Activated CD4-positive, alpha-beta T cell treated with anti-CD3 and anti-CD28 coated beads for 48 hours (primary cell): Measurements from ENCODE around the gene RCOR1.
"Not testable (repeated sequence)": the region's sequence is repeated elsewhere in the genome, so short reads cannot be mapped to it uniquely, and the experiment has no call there.

Experiments
- DNase-seq: peaks from one replicate; pipeline ENCODE4 v3.0.0-alpha.2; 2020

Gene RCOR1

GRCh38 chr14:102591944-102592762 is at the start of gene RCOR1:
Gene RCOR1 (plus strand): TSS chr14:102592649. CDS start chr14:102592887, 238 bp downstream.
- DNase-seq: peak; percentile 99

GRCh38 chr14:102544046-102544746 is 48.3 kb upstream of the RCOR1 start:
- DNase-seq: no peak

- peak; percentile 30 for DNase-seq
Observed at GRCh38 chr14:102544747-102545460, 47.5 kb upstream of the RCOR1 start.

- DNase-seq: no peak
Observed at GRCh38 chr14:102545461-102546265, 46.8 kb upstream of the RCOR1 start.

GRCh38 chr14:102548616-102549240 is 43.7 kb upstream of the RCOR1 start:
- no peak for DNase-seq

DNA sequence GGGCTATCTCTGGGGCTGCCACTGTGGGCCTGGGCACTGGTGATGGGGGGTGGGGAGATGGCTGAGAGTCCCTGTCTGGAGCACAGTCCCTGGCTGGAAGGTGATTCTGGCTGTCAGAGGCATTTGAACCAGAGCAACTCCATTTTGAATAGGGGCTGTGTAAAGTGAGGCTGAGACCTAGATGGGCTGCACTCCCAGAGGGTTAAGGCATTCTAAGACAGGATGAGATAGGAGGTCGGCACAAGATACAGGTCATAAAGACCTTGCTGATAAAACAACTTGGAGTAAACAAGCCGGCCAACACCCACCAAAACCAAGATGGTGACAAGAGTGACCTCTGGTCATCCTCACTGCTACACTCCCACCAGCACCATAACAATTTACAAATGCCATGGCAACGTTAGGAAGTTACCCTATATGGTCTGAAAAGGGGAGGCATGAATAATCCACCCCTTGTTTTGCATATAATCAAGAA is 41.5 kb upstream of the RCOR1 start:
- DNase-seq: not testable (repeated sequence)

DNA sequence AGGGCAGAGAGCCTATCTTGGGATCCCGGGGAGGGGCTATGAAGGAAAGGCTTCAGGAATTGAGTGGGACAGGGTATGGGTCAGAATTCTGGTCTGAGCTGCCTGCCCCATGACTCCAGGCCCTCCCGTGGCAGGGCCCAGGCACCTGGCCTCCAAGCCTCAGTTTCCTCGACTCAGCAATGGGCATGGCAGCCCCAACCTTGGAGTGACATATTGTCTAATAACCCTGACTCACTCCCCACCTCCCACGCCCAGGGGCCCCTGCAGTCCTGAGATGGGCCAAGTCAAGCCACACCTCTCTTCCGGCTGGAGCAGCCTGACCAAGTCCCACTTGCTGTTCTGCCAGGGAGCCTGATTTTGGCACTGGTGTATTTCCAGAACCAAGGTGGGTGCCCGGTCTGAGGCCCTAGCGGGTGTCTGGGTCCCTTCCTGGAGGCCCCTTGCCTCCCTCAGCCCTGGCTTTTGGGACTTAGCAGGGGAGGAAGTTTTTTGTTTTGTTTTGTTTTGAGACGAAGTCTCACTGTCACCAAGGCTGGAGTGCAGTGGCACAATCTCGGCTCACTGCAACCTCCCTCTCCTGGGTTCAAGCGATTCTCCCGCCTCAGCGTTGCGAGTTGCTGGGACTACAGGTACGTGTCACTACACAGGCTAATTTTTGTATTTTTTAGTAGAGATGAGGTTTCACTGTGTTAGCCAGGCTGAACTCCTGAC is 40.3 kb upstream of the RCOR1 start:
- peak; percentile 67 for DNase-seq

GRCh38 chr14:102554821-102555819 is 37.3 kb upstream of the RCOR1 start:
- DNase-seq: peak; percentile 64

DNA sequence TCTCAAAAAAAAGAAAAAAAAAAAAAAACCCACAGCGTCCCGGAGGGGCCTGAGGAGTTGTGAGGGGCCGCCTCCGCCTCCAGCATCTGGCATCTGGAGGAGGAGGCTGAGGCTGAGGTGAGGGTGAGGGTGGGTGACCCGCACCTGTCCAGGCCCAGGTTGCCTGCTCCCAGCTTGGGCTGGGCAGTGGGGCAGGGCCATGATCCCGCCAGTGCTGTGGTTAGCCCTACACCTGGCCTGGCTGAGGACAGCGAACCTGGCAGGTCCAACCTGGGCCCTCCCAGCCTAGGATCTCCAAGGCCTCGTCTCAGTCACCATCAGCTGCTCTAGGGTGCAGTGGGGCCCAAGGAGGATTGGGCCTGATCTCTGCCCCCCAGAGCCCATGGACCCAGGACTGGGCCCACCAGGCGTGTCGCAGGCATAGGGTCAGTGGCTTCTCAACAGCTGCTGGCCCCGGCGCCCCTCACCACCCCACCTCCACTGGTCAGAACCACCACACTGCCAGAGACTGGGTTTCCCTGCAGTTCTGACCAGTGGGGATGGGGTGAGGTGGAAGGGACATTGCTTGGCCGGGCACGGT is 36.3 kb upstream of the RCOR1 start:
- no peak for DNase-seq

- DNase-seq: no peak
Observed at GRCh38 chr14:102557434-102558226, 34.8 kb upstream of the RCOR1 start.

DNA sequence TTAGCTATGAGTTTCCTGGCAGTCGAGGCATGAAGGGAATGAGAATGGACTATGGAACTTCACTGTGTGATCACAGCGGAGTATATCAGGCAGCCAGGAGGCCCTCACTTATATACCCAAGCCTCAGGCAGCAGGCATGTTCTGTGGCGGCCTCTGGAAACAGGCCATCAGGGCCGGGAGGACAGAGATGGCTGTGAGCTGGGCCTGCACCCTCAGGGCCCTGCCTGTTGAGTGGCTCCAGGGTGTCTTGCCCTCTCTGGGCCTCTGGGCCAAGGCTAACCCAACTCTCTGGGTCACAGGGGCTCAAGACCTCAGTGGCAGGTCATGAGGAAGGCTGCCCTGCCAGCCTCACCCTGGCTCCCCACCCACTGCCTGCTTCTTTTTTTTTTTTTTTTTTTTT is 33.9 kb upstream of the RCOR1 start:
- DNase-seq: no peak

DNA sequence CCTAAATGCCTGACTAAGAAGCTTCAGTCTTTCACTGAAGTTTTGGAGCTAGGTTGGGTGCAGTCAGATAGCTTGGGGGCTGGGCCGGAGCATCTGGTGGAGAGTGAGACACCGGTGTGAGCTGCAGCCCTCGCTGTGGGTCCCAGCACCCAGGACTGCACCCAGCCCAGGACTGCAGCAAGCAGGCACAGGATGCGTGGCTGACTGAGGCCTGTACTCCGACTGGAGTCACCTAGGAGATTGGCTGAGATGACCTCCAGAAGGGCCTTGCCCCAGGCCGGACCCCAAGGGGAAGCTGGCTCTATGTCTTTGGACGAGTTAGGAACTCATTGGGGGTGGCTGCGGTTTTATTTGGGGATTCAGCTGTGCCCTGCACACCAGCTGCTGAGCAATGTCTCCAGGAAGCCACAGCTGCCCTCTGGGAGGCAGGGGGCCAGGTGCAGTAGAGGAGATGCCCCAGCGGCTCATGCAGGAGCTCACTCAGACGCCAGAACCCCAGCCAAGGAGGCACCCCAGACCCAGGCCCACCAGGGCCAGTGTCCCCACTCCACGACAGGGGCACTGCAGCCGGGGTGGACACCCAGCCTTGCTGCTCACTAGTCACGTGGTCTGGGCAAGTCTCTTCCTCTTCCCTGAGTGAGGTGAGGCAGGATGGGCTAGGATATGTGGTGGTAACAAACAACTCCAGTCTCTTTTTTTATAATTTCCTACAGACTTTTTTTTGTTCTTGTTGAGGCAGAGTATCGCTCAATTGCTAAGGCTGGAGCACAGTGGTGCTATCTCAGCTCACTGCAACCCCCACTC is 31.8 kb upstream of the RCOR1 start:
- no peak for DNase-seq

DNA sequence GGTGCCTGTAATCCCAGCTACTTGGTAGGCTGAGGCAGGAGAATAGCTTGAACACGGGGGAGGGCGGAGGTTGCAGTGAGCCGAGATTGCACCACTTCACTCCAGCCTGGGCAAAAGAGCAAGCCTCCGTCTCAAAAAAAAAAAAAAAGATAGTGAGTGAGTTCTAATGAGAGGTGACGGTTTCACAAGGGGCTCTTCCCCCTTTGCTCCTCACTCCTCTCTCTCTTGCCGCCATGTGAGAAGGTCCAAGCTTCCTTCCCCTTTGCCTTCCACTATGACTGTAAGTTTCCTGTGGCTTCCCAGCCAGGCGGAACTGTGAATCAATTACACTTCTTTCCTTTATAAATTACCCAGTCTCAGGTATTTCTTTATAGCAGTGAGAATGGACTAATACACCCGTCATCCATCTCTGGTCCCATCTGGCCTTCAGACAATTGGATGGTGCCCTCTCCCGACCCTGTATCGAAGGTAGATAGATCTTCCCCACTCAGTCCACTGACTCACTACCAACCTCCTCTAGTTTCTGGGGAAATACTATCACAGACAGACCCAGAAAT is 27.0 kb upstream of the RCOR1 start:
- DNase-seq: no peak

DNA sequence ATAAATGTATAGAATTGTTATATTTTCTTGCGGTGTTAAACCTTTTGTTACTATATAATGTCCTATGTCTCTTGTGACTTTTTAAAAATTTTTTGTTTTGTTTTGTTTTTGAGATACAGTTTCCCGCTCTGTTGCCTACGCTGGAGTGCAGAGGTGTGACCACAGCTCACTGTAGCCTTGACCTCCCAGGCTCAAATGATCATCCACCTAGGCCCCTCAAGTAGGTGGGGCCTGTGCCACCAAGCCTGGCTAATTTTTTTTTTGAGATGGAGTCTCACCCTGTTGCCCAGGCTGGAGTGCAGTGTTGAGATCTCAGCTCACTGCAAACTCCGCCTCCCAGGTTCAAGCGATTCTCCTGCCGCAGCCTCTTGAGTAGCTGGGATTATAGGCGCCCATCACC is 26.5 kb upstream of the RCOR1 start:
- DNase-seq: no peak

DNA sequence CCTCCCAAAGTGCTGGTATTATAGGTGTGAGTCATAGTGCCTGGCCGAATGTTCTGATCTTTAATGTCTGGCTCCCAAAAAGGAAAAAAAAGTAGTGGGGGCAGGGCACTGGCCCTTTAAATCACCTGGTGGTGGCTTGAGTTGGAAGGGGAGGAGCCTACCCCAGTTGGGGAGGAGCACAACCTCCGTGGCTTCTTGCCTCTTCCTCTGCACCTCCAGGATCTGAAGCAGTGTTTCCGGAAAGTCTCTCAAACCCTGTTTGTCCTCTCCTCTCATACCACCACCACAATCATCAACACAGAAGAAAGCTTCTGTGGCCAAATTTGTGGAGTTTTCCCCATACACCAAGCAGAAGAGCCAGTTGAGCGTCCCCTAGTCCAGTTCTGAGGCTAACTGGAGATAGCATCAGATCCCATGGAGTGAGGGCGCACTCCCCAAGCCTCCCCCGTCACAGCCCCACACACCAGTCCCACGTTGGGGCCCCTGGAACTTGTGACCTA is 24.3 kb upstream of the RCOR1 start:
- DNase-seq: peak; percentile 68

DNA sequence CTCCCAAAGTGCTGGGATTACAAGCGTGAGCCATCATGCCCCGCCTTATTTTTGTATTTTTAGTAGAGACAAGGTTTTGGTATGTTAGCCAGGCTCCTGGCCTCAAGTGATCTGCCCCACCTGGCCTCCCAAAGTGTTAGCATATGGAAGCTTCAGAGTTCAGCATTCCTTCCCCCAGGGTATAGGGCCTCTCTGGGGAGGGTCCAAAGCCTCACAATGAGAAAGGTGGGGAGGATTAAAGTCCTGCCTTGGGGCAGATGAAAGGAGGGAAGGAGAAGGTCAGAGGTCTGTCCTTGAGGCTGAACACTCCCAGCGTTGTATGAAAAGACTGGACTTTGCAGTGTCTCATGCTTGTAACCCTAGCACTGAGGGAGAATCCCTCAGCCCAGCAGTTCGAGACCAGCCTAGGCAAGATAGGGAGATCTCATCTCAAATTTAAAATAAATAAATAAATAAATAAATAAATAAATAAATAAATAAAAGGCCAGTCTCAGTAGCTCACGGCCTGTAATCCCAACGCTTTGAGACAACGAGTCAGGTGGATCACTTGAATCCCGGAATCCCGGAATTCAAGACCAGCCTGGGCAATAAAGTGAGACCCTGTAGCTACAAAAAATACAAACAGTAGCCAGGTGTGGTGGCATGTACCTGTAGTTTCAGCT is 22.0 kb upstream of the RCOR1 start:
- no peak for DNase-seq

- no peak for DNase-seq
Observed at GRCh38 chr14:102571043-102571442, 21.4 kb upstream of the RCOR1 start.
